HG03097 (cell line): Measurements from ENCODE around the gene ZSWIM7.

ENCODE experiments used
- ATAC-seq: cut with Tn5 transposase; IDR thresholded peaks from one replicate; pipeline ENCODE4 v1.9.1; 2021; ENCODE audit not compliant: unreplicated experiment, low FRiP score

The ZSWIM7 gene, protein sequence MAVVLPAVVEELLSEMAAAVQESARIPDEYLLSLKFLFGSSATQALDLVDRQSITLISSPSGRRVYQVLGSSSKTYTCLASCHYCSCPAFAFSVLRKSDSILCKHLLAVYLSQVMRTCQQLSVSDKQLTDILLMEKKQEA

DNA sequence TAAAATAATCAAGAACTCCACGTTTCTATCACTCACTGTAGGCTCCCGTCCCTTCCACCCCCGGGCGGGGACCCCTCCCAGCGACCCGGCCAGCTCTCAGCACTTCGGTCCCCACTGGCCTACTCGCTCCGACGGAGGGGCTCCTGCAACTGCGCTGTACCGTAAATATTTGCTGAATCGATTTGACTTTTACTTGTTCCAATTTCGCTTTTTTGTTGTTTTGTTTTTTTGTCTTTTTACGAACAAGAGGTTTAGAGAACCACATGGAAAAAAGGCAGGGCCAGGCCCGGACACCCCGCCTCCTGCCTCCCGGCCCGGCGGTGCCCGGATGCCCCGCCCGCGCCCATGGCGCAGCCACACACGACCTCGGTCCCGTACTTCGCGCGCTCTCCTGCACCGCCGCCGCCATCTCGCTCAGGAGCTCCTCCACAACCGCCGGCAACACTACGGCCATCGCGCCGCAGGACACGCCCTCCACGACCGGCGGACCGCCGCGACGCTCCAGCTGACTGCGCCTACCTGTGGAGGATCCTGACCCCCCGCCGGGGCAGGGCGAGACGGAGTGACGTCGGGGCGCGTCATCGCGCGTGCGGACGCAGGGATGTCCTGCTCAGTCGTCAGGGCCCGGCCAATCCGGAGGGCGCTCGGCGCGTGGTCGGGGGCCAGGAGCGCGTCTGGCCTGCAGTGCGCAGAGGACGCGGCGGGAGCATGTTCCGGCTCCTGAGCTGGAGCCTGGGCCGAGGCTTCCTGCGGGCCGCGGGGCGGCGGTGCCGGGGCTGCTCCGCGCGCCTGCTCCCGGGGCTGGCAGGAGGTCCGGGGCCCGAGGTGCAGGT is at the start of gene ZSWIM7, which contains the start of gene TTC19:
TSS of gene ZSWIM7 (minus strand) at position 564 of the 833 bp plus-strand sequence. CDS start at position 454, 110 bp downstream.
TSS of gene TTC19 (plus strand) at position 684 of the 833 bp plus-strand sequence. CDS start at position 709, 25 bp downstream.
- ATAC-seq = peak; percentile 92

DNA sequence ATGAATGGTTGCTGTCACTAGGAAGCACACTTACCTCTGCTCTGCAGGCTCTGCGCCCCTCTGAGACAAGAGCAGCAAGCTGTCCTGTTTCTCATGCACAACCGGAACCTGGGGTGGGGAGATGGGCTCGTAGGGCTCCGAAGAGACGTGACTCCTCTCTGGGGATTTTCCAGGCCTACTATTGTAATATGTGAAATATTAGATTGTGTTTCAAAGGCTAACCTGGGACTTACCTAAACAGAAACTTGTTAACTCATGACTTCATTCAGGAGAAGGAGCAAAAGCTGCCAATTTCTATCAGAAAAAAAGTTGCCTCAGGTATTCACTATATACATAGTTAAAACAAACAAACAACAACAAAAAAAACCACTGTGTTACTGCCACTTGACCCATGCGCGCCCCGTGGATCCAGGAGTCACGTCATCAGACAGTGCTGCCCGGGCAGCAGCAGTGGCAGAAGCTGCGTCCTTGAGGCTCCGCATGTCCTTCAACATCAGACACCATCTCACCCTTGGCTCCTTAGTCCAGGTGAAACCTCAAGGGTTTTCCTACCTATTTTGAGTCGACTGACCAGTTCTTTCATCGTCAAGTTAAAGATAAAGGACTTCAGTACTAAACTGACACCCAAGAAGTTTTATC is 49.4 kb upstream of the ZSWIM7 start:
- ATAC-seq = no peak

DNA sequence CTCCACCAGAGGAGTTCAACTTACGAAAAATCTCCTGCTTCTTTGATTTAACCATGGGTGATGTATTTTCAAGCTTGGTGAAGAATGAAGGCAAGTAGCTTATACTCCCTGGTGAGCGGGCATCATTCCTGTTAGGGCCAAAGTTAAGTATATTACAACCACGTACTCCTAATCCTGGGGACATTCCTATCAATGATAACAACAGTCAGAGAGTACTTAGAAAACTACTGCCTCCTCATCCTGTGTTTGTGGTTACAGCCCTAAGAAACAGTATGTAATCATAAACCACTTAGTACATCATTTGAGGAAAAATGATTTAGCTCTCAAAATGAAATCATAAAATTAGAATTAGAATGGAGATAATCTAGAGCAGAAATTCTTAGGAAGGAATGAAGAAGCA is 47.5 kb upstream of the ZSWIM7 start:
- no peak for ATAC-seq

DNA sequence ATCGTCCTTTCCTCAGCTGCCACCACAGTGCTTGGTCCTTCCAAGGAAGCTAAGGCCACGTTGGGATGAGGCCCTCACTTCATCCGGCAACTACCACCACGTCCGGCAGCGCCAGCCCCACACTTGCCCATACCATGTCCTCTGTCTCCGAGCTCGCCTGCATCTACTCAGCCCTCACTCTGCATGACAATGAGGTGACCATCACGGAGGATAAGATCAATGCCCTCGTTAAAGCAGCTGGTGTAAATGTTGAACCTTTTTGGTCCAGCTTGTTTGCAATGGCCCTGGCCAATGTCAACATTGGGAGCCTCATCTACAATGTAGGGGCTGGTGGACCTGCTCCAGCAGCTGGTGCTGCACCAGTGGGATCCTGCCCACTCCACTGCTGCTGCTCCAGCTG is 45.0 kb upstream of the ZSWIM7 start:
- ATAC-seq = no peak

DNA sequence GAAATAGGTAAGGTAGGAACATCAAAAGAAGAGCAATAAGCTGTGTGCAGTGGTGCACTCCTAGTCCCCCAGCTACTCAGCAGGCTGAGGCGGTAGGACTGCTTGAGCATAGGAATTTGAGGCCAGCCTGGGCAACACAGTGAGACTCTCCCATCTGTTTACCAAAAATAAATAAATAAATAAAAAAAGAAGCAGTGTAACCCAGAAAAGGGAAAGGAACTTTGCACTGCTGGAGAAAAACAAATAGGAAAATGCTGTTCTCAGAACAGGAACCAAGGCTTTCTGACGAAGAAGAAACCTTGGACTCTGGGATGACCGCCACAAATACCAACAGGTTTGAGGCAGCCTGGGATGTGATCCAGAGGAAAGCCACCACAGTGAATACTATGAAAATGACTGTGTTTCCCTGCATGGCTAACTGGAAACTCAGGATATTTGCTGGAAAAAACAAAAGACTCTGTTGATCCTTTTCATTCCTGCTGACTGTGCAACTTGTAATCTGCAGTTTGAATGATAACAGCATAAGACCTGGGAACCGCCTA is 41.3 kb upstream of the ZSWIM7 start:
- no peak for ATAC-seq

DNA sequence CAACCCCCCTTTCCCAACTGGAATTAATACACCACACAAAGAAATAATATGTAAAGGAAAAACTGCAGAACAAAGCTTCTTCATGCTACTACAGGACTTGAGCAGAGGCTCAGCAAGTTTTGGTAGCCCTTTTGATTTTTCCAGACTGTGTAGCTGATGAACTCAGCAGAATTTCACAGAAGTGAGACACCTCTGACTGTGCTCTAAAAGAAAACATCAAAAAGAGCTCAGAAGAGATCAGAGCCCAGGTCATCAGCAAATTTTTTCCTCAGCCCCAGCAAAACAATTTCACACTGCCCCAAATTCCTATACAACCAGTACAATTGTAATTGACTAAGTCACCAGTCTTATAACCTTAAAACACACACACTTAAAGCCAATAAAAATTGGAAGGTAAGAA is 38.1 kb upstream of the ZSWIM7 start:
- ATAC-seq = no peak

DNA sequence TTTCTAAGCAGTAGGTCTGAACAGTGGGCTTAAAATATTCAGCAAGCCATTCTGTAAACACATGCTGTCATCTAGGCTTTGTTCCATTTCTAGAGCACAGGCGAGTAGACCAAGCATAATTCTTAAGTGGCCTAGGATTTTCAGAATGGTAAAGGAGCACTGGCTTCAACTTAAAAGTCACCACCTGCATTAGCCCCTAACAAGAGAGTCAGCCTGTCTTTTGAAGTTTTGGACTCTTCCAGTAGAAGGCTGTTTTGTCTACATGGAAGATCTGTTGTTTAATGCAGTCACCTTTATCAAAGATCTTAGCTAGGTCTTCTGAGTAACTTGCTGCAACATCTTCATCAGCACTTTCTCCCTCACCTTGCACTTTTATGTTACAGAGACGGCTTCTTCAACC is 36.8 kb upstream of the ZSWIM7 start:
- no peak for ATAC-seq

DNA sequence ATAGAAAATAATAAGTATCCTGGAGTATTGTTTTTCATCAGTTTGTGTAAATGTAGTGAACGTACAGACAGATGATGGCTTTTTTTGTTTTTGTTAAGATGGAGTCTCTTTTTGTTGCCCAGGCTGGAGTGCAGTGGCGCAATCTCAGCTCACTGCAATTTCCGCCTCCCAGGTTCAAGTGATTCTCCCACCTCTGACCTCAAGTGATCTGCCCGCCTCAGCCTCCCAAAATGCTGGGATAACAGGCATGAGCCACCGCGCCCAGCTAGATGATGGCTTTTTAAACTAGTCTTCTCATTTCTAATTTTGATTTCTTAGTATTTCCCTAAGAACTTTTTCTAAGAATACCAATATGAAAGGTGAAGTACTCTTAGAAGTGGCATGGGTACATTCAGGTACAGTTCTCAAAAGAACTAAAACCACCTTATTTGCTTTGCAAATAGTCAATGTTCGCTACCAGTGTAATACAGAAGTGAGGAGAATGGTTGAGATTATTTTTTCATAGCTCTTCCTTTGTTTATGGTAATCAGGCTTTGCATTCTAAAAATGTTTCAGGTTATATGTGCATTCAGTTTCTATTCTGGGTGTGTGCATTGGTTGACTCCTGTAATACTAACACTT is 34.3 kb upstream of the ZSWIM7 start:
- ATAC-seq = no peak

DNA sequence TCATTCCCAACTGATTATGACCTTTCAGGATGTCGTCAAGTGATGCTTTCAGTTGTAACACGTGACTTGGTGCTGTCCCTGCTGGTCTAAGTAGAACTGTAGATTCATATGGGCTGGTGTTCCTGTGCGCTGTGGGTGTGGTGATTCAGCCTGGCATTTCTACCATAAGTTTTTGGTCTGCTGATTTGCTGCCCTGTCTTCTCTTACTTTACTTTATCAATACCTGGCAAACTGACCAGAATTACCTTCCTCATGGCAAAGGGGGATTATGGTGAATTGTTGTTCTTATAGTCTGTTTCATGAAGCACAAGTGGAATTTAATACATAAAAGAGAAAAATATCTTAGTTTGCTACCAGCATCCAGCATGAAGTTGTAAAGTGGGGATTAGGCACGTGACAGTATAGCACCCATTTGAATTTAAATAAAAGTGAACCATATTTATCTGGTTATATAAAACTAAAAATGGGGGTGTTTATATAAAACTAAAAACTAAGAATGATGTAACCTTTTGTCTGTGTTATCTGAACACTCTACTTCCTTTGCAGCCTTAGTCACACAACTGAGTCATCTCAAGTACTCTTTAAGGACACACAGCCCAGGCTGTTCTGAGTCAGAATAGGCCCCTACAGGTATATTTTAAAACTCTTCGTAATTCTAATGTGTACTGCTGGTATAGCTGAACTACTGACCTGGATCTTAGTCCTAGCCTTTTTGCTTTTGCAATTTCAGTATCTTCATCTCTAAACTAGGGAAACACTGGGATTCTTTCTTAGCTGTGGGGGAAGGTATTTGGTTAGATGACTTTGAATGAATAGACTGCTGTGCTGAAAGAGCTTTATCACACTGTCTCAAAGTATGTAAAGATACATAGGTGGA is 28.4 kb upstream of the ZSWIM7 start:
- no peak for ATAC-seq

DNA sequence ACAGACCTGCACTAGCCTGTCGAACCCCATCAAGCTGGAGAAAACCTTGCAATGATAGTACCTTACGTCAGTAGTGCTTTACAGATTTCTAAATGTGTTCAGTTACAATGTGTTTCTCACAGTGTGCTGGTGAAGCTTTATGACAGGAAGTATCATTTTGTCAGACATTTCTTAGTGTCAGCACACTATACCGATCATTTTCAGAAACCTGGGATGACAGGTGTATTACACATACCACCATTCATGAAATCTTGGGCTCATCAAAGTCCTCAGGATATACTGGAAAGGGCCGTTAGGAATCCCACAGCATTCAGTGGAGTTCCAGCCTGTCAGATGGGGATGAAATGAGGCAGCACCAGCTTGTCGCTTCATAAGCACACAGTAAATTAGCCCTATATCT is 27.4 kb upstream of the ZSWIM7 start:
- no peak for ATAC-seq

DNA sequence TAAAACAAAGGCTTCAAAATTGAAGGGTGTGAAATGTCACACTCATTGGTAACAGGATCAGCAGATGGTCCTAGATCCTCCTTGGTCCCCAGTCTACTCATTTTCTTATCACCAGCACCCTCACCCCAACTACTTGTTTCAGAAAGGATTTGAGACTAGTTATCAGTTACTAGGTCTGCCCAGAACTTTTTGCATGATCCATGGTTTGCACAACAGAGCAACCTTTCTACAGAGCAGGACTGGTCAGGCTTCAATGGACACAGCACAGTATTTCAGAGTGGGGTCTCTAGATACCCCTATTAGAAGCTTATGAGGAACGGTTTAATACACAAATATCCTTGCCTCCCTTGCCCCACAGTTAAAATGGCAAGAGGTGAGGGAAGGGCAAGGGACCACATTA is 25.7 kb upstream of the ZSWIM7 start:
- ATAC-seq = no peak

DNA sequence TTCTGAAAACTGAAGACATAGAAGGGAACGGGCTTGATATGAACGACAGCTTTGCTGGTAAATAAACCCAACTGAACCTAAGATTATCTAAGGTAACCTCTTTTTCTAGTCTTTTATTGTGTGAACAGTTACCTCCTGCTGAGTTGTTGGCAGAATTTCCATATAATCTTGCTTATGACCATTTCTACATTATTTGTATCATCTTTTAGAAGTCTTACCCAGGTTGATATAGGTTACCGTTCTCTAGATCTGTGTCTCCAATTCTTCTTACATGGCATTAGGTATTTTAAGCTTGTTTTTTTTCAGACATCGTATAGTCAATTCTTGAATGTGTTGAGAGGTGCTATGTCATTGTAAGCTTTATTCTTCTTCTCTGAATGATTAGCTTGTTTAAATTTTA is 24.4 kb upstream of the ZSWIM7 start:
- no peak for ATAC-seq

DNA sequence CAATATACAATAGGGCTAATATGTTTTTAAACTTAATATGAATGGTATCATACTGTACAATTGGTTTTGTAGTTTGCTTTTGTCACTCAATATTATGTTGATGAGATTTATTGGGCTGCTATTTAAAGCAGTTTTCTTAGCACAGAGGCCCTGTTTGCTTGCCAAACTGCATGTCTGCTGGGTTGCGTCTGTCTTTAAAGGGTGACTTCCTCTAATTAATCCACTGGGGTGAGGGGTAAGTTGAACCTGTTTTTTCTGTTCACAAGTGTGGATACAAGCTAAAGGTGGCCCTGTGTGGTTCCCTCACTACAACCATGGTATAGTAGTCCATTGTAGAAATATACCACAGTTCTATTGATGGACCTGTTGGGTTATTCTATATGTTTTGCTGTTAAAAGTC is 19.8 kb upstream of the ZSWIM7 start:
- ATAC-seq = no peak

DNA sequence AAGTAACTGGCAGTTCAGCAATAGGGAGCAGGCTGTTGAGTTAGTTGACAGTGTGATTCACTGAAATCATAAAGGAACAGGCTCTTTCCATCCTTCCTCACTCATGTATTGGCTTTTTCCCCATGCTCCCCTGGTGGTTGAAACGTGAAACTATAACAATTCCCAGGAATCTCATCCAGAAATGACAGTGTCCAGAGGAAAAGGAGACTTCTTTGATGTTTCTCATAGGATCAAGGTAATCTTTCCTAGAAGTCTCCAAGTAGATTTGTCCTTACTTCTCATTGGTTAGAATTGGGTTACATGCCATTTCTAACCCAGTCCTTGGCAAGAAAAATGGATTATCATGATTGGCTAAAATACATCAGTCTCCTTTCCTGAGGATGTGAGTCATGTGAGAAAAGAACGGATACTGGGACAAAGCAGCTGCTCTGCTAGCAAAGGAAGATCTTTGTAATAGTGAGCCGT is 14.5 kb upstream of the ZSWIM7 start:
- ATAC-seq = no peak

DNA sequence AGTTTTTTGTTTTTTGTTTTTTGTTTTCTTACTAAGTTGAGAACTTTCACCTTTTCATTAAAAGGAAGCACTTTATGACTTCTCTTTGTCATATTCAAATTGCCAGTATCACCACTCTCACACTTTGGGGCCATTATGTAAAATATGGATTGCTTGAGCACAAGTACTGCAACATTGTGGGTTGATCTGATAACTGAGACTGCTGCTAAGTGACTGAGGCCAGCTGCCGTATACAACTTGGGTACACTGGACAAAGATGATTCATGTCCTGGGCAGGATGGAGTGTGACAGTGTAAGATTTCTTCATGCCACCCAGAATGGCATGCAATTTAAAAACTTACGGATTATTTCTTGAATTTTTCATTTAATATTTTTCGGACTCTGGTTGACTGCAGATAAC is 7.9 kb upstream of the ZSWIM7 start:
- no peak for ATAC-seq

DNA sequence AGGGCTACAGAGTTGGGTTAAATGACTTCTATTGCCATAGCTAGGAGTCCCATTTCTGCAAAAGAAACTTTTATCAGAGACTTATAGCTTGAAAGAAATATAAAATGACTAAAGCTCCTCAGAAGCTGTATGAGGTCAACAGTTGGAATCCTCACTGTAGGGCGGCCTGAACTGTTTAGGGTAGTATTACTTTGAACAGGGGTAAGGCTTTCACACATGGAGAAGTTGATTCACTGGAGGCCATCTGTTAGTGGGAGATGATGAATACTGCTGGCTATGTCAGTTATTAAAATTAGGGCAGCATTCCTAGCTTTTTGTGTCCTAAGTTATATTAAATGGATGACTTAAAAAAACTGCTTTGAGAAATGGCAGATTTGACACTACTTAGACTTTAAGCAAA is 6.1 kb upstream of the ZSWIM7 start:
- ATAC-seq = no peak

DNA sequence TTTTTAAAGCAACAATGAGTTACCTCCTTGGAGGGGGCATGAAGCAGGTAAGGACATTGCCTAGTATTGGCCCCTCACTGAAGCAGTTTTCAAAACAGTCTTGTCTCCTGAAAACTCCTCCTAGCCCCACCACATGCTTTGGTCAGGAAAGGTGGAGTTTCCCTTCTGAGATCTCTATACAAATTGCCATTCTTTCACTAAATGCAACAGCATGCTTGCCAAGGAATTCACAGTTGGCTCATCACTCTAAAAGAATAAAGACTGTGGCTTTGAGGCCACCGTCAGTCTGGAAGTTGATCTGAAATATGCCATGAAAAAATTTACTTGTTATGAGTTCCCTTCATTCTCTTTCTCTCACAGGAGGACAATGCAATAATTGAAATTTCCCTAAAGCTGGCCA is 4.3 kb upstream of the ZSWIM7 start:
- ATAC-seq = no peak

DNA sequence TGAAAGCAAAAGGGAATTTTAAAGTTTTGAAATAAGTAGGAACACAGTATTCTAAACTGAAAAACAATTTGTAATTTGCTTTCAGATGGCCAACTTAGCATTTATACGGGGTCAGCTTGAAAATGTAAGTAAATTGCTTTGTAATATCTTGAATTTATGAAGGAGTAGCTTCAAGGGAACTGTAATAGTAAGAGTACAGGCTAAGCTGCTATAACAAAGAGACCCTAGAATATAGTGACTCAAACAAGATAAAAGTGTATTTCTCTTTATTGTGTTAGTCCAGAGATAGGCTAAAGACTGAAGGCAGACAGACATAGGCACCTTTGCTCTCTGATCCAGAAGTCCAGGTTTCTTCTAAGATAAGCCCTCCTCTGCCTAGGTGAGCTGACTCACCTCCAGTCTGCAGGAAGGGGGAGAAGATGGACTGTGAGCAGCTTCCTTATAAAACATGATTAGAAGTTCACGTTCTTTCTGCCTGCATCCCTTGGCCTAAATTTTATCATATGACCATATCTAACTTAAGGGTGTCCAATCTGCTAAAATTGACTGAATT is 3.3 kb upstream of the ZSWIM7 start:
- no peak for ATAC-seq

DNA sequence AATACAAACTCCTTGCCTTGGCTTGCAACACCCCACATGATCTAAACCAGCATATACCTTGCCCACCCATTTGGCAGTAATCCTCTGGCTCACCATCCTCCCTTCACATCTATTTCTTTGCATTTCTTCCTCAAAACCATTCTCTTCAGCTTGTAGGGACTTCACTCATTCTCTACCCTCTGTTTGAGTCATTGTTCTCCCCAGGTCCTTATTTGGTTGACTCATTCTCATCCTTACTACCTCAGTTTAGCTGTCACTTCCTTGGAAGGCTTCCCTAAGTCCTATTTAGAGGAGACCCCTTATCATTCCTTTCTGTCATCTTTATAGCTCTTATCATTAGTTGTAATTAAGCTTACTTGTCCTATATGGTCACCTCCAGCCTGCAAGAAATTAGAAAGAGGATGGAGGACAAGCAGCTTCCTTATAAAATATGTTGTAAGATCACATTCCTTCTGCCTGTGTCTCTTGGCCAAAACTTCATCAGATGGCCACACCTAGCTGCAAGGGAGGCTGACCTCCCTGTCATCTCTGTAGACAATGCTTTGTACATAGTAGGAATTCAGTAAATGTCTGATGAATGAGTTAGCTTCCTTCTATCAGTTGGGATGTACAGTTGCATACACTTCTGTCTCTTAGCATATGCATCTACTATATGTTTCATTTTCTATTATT is 1.9 kb upstream of the ZSWIM7 start:
- ATAC-seq = no peak
